CD4-positive, alpha-beta T cell treated with Interleukin-21 for 1 hour (primary cell): ENCODE results near the gene ITGA5.

Experiments
- DNase-seq: peaks from one replicate; pipeline ENCODE4 v3.0.0-alpha.2; 2020

ITGA5 gene

GRCh38 chr12:54387114-54387467 lies 32.0 kb downstream of the ITGA5 start:
- DNase-seq: no peak

DNA sequence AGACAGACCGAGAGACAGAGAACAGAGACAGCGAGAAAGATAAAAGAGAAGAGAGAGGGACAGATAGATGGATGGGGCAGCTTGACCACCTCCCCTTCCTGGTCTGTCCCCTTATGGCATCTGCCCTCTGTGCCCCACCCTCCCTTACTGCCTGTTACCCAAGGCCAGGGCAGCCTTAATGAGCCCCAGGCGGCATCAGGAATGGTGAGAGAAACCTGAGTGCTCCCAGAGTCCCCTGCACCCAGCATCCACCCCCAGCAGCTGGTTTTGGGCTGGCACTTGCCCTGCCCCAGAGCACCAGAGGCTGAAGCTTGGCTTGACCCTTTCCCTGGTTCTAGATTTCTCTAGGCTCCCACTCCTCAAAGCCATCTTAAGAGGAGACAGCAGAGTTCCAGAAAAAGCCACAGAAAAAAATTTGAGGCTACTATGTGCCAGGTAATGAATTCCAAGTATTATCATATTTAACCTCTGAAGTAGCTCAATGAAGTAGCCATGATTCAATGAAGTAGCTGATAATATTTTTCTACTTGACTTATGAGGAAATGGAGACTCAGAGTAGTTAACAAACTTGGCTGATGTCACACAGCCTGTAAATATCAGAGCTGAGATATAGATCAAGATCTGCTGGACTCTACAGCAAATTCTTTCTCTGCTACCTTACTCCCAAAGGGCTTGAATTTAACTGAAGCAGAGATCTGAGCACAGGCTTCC lies 32.5 kb downstream of the ITGA5 start:
- no peak for DNase-seq

GRCh38 chr12:54385251-54385914 lies 33.7 kb downstream of the ITGA5 start:
- no peak for DNase-seq

GRCh38 chr12:54384591-54385041 lies 34.5 kb downstream of the ITGA5 start, which contains the start of gene ZNF385A:
TSS of gene ZNF385A (minus strand) at chr12:54384733. CDS start at chr12:54384514, 219 bp downstream.
- DNase-seq: no peak

DNA sequence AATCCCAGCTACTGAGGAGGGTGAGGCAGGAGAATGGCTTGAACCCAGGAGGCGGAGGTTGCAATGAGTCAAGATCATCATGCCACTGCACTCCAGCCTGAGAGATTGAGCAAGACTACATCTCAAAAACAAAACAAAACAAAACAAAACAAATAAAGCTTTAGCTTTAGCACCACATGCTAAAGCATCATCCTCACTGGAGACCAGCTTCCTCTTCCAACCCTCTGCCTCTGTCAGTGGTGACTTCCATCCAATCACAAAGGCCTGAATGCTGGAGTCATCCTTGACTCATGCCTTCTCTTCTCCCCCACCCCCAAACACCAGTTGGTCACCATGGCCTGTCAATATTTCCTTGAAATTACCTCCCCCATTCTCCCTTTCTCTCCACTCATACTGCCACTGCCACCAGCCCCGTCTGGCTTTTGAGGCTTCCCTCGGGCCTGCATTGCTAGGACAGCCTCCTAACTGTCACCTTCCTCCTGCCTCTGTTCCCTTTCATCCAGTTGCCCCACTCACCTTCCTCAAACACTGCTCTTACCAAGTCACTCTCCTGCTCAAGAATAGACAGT lies 35.9 kb downstream of the ITGA5 start:
- DNase-seq: peak; percentile 29

DNA sequence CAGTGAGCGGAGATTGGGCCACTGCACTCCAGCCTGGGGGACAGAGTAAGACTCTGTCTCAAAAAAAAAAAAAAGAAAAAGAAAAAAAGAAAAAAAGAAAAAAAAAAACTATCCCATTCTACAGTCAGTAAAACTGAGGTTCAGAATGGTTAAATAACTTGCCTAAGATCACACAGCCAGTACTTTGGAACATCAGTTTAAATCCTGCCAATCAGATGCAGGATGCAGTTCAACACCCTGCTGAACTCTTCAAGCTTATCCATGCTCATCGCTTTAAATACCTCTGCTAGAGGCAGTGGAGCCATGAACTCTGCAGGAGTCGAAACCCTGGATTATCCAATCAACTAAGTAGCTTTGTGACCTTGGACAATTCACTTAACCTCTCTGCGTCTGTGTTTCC lies 37.9 kb downstream of the ITGA5 start:
- DNase-seq: no peak

GRCh38 chr12:54379398-54380201 lies 39.5 kb downstream of the ITGA5 start:
- peak; percentile 87 for DNase-seq

DNA sequence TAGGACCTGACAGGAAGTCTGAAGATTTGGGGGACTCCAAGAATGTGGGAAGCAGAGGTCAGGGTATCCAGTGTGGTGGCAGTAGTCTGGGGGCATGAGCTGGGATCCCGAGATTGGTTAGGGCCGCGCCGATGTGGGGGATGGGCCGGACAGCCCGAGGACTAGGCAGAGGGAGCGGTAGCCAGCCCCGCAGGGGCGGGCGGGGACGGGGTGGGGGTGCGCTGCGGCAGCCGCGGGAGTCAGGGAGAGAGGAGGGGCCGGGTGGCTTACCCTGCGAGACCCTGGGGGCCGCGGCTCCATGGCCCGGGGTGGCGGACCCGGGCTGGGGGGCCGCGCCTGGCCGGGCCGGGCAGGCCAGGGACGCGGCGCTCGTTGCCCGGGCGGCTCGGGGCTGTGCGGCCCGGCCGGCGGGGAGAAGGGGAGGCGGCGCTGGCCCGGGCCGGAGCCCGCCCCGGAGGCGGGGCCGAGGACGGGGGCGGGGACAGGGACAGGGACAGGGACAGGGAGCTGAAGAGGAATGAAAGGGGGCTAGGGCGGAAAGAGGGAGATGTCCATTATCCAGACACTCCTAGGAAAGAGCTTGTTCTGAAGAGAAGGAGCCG lies 40.2 kb downstream of the ITGA5 start:
- DNase-seq: no peak

- DNase-seq: no peak
Measured at GRCh38 chr12:54377797-54378515, 41.1 kb downstream of the ITGA5 start.

GRCh38 chr12:54377007-54377406 lies 42.1 kb downstream of the ITGA5 start:
- DNase-seq: no peak

DNA sequence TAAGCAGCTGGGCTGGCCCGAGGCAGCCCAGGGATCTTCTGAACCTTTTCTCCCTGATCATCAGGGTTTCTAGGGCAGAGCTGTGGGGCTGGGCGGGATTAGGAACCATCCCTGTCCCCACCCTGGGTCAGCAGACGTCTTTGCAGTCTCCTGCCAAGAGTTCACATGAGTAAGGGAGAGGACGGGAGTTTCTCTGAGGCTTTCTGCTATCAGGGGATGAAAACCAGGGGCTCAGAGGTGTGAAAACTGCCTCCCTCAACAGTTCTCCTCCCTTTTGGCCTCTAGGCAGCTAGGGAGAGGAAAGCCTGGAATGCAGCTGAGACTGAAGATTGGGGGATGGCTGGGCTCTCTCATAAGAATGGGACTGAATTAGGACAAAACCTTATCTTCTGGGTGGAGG lies 42.5 kb downstream of the ITGA5 start:
- no peak for DNase-seq

DNA sequence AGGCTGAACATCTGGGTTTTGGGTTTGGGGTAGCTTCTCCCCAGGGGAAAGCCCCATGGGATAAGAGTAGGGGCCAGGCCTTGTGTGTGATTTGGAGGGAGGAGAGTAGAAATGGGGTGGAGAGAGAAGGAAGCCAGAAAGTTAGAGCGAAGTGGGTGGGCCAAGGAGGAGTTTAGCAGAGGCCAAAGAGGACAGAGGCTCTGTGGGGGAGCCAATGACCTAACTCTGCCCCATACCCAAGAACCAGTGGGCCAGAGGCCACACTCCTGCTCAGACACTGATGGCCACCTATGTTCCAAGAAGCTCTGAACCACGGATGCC lies 43.8 kb downstream of the ITGA5 start:
- DNase-seq: no peak

DNA sequence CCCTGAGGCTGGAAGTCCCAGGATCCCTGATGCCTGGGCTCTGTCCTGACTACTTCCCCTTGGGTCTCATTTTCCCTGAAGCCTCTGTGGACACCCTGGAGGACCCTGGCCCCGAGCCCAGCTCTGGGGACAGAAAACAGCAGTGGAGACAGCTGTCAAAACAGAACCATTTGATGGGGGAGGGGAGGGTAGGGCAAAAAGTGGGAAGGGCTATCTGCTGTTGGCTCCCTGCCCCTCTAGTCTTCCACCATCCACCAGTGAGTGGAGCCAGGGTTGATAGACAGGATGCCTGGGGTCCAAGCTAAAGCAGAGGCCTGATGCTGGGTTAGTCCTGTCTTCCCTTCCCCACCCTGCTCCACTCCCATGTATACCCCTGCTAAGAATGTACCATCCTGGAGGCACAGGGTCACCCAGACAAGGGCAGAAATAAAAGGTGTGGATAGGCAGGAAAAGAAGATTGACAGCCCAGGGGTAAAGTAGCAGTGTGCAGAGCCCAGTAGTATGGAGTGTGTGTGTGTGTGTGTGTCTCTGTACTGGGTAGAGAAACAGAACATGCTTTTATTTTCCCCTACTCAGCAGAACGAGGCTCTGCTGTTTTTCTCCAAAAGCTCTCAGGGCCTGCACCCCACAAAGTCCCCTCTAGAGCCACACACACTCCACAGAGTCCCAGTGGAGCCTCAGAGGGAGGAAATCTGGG lies 44.4 kb downstream of the ITGA5 start:
- DNase-seq: no peak

GRCh38 chr12:54373649-54374561 lies 45.2 kb downstream of the ITGA5 start:
- no peak for DNase-seq

DNA sequence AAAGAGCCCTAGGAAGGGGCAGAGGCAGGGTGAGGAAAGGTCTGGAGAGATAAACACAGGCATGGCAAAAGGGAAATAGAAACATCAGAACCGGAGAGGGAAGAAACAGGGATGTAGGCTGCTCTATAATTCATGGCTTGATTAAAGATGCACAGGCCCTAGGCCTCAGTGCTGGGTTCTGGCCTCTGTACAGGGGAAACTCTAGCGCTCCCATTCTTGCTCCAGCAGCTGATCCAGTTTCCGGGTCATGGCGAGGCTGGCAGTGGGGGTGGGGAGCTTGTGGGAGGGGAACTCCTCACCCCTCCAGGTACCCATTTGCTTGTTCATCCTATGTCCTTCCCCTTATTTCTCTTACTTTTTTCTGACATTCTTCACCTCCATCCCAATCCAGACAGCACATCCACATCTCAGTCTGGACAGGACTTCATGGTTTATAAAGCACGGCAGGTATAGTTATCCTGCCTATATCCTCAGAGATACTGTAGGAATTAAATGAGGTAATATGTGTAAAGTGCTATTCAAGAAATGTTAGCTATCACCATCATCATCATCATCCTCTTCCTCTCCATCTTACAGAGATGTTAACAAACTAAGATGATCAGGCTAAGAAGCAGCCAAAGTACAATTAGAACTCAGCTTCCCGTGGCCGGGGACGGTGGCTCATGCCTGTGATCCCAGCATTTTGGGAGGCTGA lies 46.8 kb downstream of the ITGA5 start:
- DNase-seq: no peak

DNA sequence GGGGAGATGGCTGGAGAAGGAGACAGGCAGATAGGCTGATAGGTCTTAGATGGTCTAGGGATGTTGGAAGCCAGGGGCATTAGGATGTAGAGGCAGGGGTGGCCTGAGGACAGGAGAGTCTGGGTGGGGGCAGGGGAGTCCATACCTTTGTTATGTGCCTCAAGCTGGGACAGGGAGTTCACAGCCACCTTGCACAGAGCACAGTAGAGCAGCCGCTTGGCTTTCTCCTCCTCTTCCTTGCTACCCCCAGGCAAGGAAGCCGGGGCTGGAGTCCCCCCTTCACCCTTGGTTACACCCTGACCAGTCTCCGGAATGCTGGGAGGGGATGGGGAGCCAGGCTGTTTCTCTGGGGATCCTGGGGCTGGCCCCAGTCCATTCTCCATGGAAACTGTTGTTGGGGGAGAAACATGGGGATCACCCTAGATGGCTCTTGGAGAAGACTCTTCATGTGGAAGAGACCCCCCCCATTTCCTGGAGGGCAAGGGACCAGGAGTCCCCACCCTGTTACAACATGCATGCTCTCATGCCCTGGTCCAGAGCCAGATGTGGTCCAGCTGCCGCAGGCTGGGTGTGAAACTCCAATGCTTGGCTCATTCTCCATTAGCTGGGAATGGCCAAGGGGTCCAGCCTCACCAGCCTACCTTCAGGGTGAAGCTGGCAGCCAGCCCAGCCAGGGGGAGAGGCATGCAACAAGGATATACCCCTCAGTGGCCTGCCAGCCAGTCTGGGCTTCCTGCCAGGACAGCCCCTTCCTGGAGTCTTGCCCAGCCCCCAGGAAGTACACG lies 47.5 kb downstream of the ITGA5 start:
- DNase-seq: no peak

GRCh38 chr12:54370171-54370730 lies 48.8 kb downstream of the ITGA5 start:
- no peak for DNase-seq

- DNase-seq: no peak
Measured at GRCh38 chr12:54369597-54370131, 49.4 kb downstream of the ITGA5 start.
